ENCODE results near the gene CPED1. TPM values are rescaled to one million over a fixed set of nuclear protein-coding genes. Genes with fewer than 3 reads are reported as not detected.

Gene CPED1
- total RNA-seq, 2 donors from 2014 or later = not detected

DNA sequence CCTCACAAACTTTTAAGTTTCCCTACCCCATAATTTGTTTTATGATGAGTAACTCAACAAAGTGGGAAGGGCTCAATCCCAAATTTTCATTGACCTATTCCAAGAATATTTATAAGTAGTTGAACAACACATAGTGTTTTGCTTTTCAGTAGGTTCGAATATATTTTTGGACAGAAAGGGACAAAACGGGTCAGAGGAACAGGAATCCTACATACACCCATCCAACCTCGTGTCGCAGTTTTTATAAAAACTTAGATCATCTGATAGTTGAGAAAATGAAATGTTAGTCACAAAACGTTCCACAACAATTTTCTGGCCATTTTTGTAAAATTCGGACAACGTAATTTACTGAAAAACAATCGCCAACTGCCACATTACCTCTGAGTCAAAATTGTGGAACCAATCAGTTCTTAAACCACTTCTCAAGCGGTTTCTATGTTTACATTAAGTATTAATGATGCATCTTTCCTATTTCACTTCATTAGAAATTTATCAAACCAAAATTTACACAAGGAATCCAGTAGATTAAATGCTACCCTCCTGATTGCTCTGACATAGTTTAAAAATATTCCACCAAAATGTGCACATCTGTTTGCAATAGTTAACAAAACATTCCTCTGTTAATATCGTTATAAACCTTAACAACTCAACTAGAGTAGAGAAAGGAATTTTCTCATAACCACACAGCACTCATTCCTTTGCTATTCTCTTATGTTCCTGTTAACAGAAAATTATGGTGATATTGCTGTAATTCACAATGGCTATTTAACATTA, 346.6 kb downstream of the CPED1 start:
- DNase-seq (ENCODE audit: low spot score) (no peak), ATAC-seq (no peak)
- peaks cover 7% of the 10 kb centered on the region for H3K36me3 Mint-ChIP-seq
- H3K27ac Mint-ChIP-seq = no peak overlapping the region
- H3K4me1 Mint-ChIP-seq (ENCODE audit: low read depth in 2 of 2) = peaks cover 14% of the 10 kb centered on the region in 2 donors
- peaks cover 16 to 32% of the 10 kb centered on the region in 2 donors for H3K27me3 Mint-ChIP-seq
- H3K9me3 Mint-ChIP-seq = no peaks in the 10 kb centered on the region
- no peak overlapping the region for H3K4me3 Mint-ChIP-seq

DNA sequence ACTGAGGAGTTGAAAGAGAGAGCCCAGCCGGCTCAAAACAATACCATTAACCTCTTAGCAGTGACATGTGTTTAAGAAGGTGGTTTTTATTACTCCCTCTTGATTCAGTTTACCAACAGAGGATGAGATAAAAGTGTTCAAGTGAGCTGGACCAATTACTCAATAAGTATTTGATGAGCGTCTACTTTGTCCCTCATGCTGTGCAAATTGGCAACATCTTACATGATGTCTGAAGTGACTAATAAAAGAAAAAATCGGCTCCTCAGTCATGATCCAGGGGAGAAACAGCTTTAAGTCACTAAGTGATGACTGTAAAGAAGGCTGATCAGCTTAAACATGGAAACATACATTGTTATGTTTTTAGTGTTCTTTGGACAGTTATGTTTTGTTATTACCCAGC, 348.1 kb downstream of the CPED1 start:
- H3K4me3 Mint-ChIP-seq = no peak overlapping the region
- peaks cover 9 to 20% of the 10 kb centered on the region in 2 donors for H3K27me3 Mint-ChIP-seq
- H3K4me1 Mint-ChIP-seq (ENCODE audit: low read depth in 2 of 2) = peaks cover 11 to 14% of the 10 kb centered on the region in 2 donors
- no peaks in the 10 kb centered on the region for H3K9me3 Mint-ChIP-seq
- ATAC-seq = no peak
- no peak for DNase-seq (ENCODE audit: low spot score)
- peaks cover 7% of the 10 kb centered on the region for H3K36me3 Mint-ChIP-seq
- H3K27ac Mint-ChIP-seq = no peak overlapping the region

DNA sequence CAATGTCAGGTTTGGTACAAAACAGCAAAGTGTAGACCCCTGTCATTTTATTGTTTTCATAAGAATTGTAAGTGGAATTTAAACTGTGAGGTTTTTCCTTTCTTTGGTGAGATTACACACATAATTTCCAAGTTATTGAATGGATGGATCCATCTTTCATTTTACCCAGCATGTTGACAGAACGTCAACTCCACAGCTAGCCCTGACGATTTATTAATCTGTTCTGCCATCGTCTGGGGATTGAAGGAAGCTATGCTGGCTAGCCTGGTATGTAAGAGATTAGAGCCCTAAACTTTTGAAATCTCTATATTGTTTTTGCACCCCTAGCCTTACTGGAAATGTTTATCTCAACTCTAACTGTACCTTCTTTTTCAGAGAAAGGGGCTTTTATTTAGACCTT, 348.9 kb downstream of the CPED1 start:
- Mint-ChIP-seq H3K4me1 (ENCODE audit: low read depth in 2 of 2) (peaks cover 11 to 14% of the 10 kb centered on the region in 2 donors), H3K9me3 (no peaks in the 10 kb centered on the region), H3K36me3 (peaks cover 7% of the 10 kb centered on the region), H3K27me3 (peaks cover 7 to 18% of the 10 kb centered on the region in 2 donors), H3K27ac (no peak overlapping the region), H3K4me3 (no peak overlapping the region)
- DNase-seq (ENCODE audit: low spot score) (no peak), ATAC-seq (no peak)

DNA sequence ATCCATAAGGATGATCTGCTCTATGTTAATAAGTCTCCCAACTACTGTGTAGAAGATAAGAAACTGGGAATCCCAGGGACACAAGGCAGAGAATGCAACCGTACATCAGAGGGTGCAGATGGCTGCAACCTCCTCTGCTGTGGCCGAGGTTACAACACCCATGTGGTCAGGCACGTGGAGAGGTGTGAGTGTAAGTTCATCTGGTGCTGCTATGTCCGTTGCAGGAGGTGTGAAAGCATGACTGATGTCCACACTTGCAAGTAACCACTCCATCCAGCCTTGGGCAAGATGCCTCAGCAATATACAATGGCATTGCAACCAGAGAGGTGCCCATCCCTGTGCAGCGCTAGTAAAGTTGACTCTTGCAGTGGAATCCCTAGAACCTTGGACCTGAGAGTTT, 350.6 kb downstream of the CPED1 start:
- H3K9me3 Mint-ChIP-seq = no peaks in the 10 kb centered on the region
- H3K27me3 Mint-ChIP-seq = peaks cover 5 to 16% of the 10 kb centered on the region in 2 donors
- H3K36me3 Mint-ChIP-seq = peaks cover 7% of the 10 kb centered on the region
- H3K4me3 Mint-ChIP-seq = no peak overlapping the region
- ATAC-seq (peak; percentile 90 to 91), DNase-seq (ENCODE audit: low spot score) (peak; percentile 75)
- peaks cover 14% of the 10 kb centered on the region in 2 donors for H3K4me1 Mint-ChIP-seq (ENCODE audit: low read depth in 2 of 2)
- H3K27ac Mint-ChIP-seq = no peak overlapping the region

DNA sequence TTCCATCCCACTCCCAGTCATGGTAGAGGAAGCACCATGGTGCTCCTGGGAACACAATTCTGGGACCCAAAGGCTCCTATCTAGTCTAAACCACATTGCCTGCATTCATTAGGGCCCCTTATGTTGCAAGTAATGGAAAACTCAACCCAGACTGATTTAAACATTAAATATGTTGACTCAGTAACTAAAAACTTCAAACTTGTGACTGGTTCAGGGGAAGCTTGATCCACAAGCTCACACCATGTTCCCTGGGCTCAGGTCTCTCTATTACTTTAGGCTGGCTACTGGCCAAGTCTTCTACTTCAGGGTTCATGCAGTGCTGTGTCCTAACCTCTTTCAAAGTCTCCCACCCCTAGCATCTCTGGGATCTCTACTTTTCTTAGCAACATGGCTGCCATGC, 353.4 kb downstream of the CPED1 start:
- H3K9me3 Mint-ChIP-seq = no peaks in the 10 kb centered on the region
- ATAC-seq (no peak), DNase-seq (ENCODE audit: low spot score) (no peak)
- H3K27ac Mint-ChIP-seq = peak overlapping the region in 1 of 2 donors; percentile 3
- H3K27me3 Mint-ChIP-seq = no peaks in the 10 kb centered on the region
- H3K4me1 Mint-ChIP-seq (ENCODE audit: low read depth in 2 of 2) = peaks cover 16 to 19% of the 10 kb centered on the region in 2 donors
- peaks cover 16% of the 10 kb centered on the region for H3K36me3 Mint-ChIP-seq
- H3K4me3 Mint-ChIP-seq = no peak overlapping the region

DNA sequence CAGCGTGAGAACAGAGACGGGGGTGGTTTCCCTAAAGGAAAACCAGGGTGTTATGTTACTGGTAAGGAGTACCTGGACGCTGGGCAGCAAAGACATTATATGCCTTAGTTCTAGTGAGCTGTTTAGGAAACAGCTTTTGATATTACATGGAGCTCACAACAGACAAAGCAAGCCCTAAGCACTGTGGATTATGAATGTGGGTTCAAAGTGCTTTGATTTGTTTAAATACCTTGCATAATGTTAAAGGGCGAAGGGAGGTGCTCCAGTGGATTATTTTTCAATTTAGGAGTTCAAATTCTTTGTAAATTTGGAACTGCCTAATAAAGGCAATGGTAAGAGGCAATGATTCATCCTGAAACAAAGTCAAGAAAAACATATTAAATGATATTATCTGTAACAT, 354.1 kb downstream of the CPED1 start:
- peaks cover 22% of the 10 kb centered on the region for H3K36me3 Mint-ChIP-seq
- H3K27me3 Mint-ChIP-seq = no peaks in the 10 kb centered on the region
- H3K4me3 Mint-ChIP-seq = no peak overlapping the region
- DNase-seq (ENCODE audit: low spot score) (no peak), ATAC-seq (no peak)
- peaks cover 16 to 19% of the 10 kb centered on the region in 2 donors for H3K4me1 Mint-ChIP-seq (ENCODE audit: low read depth in 2 of 2)
- no peaks in the 10 kb centered on the region for H3K9me3 Mint-ChIP-seq
- peak overlapping the region in 1 of 2 donors; percentile 3 for H3K27ac Mint-ChIP-seq

DNA sequence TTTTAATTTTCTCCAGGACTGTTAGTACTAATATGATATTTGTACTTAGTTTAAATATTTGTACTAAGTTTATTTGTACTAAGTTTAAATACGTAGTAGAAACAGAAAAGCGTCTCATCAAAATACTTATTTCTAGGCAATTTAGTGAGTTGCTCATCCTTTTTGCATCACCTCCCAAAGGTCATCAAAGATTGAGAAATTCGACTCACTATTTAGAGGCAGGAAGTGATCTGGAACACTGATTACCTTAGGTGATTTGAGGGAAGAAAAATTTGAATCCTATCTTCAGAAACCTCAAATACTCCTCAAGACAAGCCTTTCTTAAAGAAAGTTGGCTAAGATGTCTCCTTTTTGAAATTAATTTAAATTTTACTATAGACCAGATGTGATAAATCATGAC, 354.8 kb downstream of the CPED1 start:
- H3K4me1 Mint-ChIP-seq (ENCODE audit: low read depth in 2 of 2) = peaks cover 13 to 15% of the 10 kb centered on the region in 2 donors
- H3K27ac Mint-ChIP-seq = no peak overlapping the region
- no peaks in the 10 kb centered on the region for H3K9me3 Mint-ChIP-seq
- peaks cover 22% of the 10 kb centered on the region for H3K36me3 Mint-ChIP-seq
- no peak for DNase-seq (ENCODE audit: low spot score)
- H3K4me3 Mint-ChIP-seq = no peak overlapping the region
- no peaks in the 10 kb centered on the region for H3K27me3 Mint-ChIP-seq
- no peak for ATAC-seq

DNA sequence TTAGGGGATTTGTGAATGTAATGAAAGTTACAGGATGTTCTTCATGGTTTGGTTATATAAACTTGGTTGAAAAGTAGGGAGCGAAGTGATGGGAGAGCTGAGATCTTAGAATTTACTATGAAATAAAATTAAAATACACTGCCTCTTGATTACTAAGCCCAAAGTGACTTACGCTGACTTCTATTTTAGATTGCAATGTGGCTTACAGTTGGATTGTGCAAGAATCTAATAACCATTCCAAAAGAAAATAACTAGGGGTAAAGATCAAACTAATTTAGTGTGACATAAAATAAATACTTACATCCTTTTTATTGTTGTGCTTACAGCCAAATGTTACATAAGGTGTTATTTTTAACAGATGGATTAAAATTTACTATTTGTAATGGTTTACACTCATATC, 355.6 kb downstream of the CPED1 start:
- Mint-ChIP-seq H3K9me3 (no peaks in the 10 kb centered on the region), H3K27me3 (no peaks in the 10 kb centered on the region), H3K4me3 (no peak overlapping the region), H3K27ac (no peak overlapping the region), H3K4me1 (ENCODE audit: low read depth in 2 of 2) (peaks cover 8 to 9% of the 10 kb centered on the region in 2 donors), H3K36me3 (peaks cover 17% of the 10 kb centered on the region)
- DNase-seq (ENCODE audit: low spot score) (no peak), ATAC-seq (no peak)

DNA sequence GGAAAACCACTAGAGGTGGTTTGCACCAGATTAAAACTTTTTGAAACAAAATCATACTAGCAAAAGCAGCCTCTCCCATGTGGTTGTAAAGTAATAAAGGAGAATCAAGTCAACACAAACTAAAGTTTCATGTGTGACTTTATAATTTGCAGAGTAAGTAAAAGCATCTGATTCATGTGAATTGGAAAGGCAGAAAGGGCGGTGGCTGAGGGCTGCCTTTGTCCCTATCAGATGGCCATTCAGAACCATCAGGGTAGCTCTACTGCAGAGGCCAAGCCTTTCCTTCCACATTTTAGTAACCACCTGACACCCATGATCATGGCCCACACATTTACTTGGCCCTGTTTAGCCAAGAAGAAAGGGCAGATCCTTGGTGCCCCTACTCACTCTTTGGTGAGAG, 356.0 kb downstream of the CPED1 start:
- no peaks in the 10 kb centered on the region for H3K9me3 Mint-ChIP-seq
- H3K27ac Mint-ChIP-seq = no peak overlapping the region
- no peaks in the 10 kb centered on the region for H3K27me3 Mint-ChIP-seq
- ATAC-seq (no peak), DNase-seq (ENCODE audit: low spot score) (no peak)
- peaks cover 15% of the 10 kb centered on the region for H3K36me3 Mint-ChIP-seq
- peaks cover 5% of the 10 kb centered on the region in 2 donors for H3K4me1 Mint-ChIP-seq (ENCODE audit: low read depth in 2 of 2)
- H3K4me3 Mint-ChIP-seq = no peak overlapping the region

Other genes starting within 250 kb of the CPED1 start
- gene TSPAN12, start 130.6 kb upstream of the CPED1 start, total RNA-seq = not detected
- 10 to 100 TPM; 20.3 to 32.2 TPM for gene ING3, start 37.9 kb upstream of the CPED1 start, total RNA-seq